ENCODE data around the gene FBXL19.

Gene FBXL19

GRCh38 chr16:30957456-30958174 lies 34.2 kb downstream of the FBXL19 start, which contains the start of gene SETD1A:
SETD1A (plus strand) TSS chr16:30957754; CDS start chr16:30958732, 978 bp downstream.
- Histone ChIP-seq H3K27ac (ENCODE audit: low read depth, low read length, severe bottlenecking) (peak within 1 kb of the TSS; percentile 99), H3K4me3 (ENCODE audit: extremely low read depth, insufficient read depth, low read length, poor library complexity, severe bottlenecking) (peak within 1 kb of the TSS; percentile 79), H3K4me1 (ENCODE audit: control insufficient read depth, insufficient read depth, low read length, poor library complexity, severe bottlenecking) (peaks cover 14% of the 10 kb centered on the region), H3K9me3 (ENCODE audit: control insufficient read depth, low read length) (no peaks in the 10 kb centered on the region), H3K36me3 (ENCODE audit: control insufficient read depth, insufficient read depth, low read length) (peaks cover 39% of the 10 kb centered on the region)
- WGBS, 2 experiments (ENCODE audit: insufficient coverage in 2 of 2) = 0 to 1% methylated on average over 34 to 41 of the region's 85 CpGs

- Histone ChIP-seq H3K36me3 (ENCODE audit: control insufficient read depth, insufficient read depth, low read length) (peaks cover 47% of the 10 kb centered on the region), H3K27ac (ENCODE audit: low read depth, low read length, severe bottlenecking) (peak overlapping the region; percentile 99), H3K9me3 (ENCODE audit: control insufficient read depth, low read length) (no peaks in the 10 kb centered on the region), H3K4me1 (ENCODE audit: control insufficient read depth, insufficient read depth, low read length, poor library complexity, severe bottlenecking) (peaks cover 10% of the 10 kb centered on the region), H3K4me3 (ENCODE audit: extremely low read depth, insufficient read depth, low read length, poor library complexity, severe bottlenecking) (peak overlapping the region; percentile 79)
- 30 to 55% methylated on average over 18 to 34 of the region's 55 CpGs for WGBS, 2 experiments (ENCODE audit: insufficient coverage in 2 of 2)
Measured at GRCh38 chr16:30958175-30959079, 35.1 kb downstream of the FBXL19 start.

DNA sequence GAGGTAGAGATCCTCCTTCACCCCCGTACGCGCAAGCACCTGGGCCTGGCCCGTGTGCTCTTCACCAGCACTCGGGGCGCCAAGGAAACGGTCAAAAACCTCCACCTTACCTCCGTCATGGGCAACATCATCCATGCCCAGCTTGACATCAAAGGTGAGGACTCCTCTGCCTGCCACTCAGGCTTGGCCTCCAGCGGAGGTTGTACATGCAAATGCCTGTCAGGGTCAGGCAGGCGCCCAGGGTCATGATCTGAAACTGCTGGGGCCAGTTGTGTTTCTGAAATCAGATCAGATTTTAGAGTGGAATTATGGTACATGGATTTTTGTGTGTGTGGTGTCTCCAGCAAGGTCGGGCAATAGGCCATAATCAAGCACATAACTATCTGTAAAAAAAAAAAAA lies 38.0 kb downstream of the FBXL19 start:
- no peak overlapping the region for H3K27ac ChIP-seq (ENCODE audit: low read depth, low read length, severe bottlenecking)
- peaks cover 5% of the 10 kb centered on the region for H3K4me1 ChIP-seq (ENCODE audit: control insufficient read depth, insufficient read depth, low read length, poor library complexity, severe bottlenecking)
- no peak overlapping the region for H3K4me3 ChIP-seq (ENCODE audit: extremely low read depth, insufficient read depth, low read length, poor library complexity, severe bottlenecking)
- H3K36me3 ChIP-seq (ENCODE audit: control insufficient read depth, insufficient read depth, low read length) = peaks cover 75% of the 10 kb centered on the region
- H3K9me3 ChIP-seq (ENCODE audit: control insufficient read depth, low read length) = no peaks in the 10 kb centered on the region
- WGBS, 2 experiments (ENCODE audit: insufficient coverage in 2 of 2) = 94 to 97% methylated on average over 6 to 8 of the region's 11 CpGs

GRCh38 chr16:30963925-30964511 lies 40.6 kb downstream of the FBXL19 start:
- peaks cover 95% of the 10 kb centered on the region for H3K36me3 ChIP-seq (ENCODE audit: control insufficient read depth, insufficient read depth, low read length)
- no peak overlapping the region for H3K27ac ChIP-seq (ENCODE audit: low read depth, low read length, severe bottlenecking)
- H3K4me1 ChIP-seq (ENCODE audit: control insufficient read depth, insufficient read depth, low read length, poor library complexity, severe bottlenecking) = no peaks in the 10 kb centered on the region
- H3K4me3 ChIP-seq (ENCODE audit: extremely low read depth, insufficient read depth, low read length, poor library complexity, severe bottlenecking) = no peak overlapping the region
- no peaks in the 10 kb centered on the region for H3K9me3 ChIP-seq (ENCODE audit: control insufficient read depth, low read length)
- WGBS, 2 experiments (ENCODE audit: insufficient coverage in 2 of 2) = 95 to 100% methylated on average over 8 to 17 of the region's 18 CpGs

- no peak overlapping the region for H3K27ac ChIP-seq (ENCODE audit: low read depth, low read length, severe bottlenecking)
- H3K4me1 ChIP-seq (ENCODE audit: control insufficient read depth, insufficient read depth, low read length, poor library complexity, severe bottlenecking) = no peaks in the 10 kb centered on the region
- H3K4me3 ChIP-seq (ENCODE audit: extremely low read depth, insufficient read depth, low read length, poor library complexity, severe bottlenecking) = no peak overlapping the region
- H3K36me3 ChIP-seq (ENCODE audit: control insufficient read depth, insufficient read depth, low read length) = peaks cover 95% of the 10 kb centered on the region
- H3K9me3 ChIP-seq (ENCODE audit: control insufficient read depth, low read length) = no peaks in the 10 kb centered on the region
- WGBS, 2 experiments (ENCODE audit: insufficient coverage in 2 of 2) = 95% methylated on average over 22 to 28 of the region's 33 CpGs
Measured at GRCh38 chr16:30964574-30965226, 41.3 kb downstream of the FBXL19 start.

GRCh38 chr16:30965436-30965835 lies 42.1 kb downstream of the FBXL19 start:
- no peaks in the 10 kb centered on the region for H3K4me1 ChIP-seq (ENCODE audit: control insufficient read depth, insufficient read depth, low read length, poor library complexity, severe bottlenecking)
- H3K9me3 ChIP-seq (ENCODE audit: control insufficient read depth, low read length) = no peaks in the 10 kb centered on the region
- WGBS, 2 experiments (ENCODE audit: insufficient coverage in 2 of 2) = 94 to 95% methylated on average over 8 to 9 of the region's 15 CpGs
- no peak overlapping the region for H3K27ac ChIP-seq (ENCODE audit: low read depth, low read length, severe bottlenecking)
- H3K4me3 ChIP-seq (ENCODE audit: extremely low read depth, insufficient read depth, low read length, poor library complexity, severe bottlenecking) = no peak overlapping the region
- peaks cover 95% of the 10 kb centered on the region for H3K36me3 ChIP-seq (ENCODE audit: control insufficient read depth, insufficient read depth, low read length)

DNA sequence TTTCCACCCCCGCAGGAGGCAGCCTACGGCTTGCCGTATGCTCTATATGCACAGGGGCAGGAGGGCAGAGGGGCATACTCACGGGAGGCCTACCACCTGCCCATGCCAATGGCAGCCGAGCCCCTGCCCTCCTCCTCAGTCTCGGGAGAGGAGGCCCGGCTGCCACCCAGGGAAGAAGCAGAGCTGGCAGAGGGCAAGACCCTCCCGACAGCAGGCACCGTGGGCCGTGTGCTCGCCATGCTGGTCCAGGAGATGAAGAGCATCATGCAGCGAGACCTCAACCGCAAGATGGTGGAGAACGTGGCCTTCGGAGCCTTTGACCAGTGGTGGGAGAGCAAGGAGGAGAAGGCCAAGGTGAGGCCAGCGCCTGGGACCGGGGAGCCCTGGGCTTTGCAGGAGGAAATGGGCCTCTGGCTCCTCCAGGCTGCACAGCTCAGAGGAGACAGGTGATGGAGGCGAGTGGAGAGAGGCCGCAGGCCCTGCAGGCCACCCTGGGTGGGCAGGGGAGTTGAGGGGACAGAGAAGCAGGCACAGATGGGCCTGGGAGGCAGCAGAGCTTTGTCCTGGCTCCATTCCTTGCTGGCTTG lies 42.8 kb downstream of the FBXL19 start:
- Histone ChIP-seq H3K4me1 (ENCODE audit: control insufficient read depth, insufficient read depth, low read length, poor library complexity, severe bottlenecking) (no peaks in the 10 kb centered on the region), H3K4me3 (ENCODE audit: extremely low read depth, insufficient read depth, low read length, poor library complexity, severe bottlenecking) (no peak overlapping the region), H3K27ac (ENCODE audit: low read depth, low read length, severe bottlenecking) (no peak overlapping the region), H3K36me3 (ENCODE audit: control insufficient read depth, insufficient read depth, low read length) (peaks cover 95% of the 10 kb centered on the region), H3K9me3 (ENCODE audit: control insufficient read depth, low read length) (no peaks in the 10 kb centered on the region)
- 96 to 98% methylated on average over 12 to 18 of the region's 19 CpGs for WGBS, 2 experiments (ENCODE audit: insufficient coverage in 2 of 2)

DNA sequence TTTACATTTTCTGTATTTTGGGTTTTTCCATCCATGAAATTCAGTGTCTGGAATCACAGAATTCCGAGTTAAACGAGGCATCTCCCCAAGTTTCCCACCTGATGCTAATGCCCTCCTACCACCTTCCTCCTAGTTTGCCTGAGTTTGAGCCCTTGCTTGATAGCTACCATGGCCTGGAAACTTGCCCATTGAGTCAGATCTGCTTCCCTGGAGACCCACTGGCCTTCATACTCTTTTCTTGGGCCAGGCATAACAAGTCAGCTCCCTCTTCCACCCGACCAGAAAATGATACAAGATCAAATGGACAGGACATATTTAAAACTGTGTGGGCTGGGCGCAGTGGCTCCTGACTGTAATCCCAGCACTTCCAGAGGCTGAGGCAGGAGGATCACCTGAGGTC lies 44.4 kb downstream of the FBXL19 start:
- Histone ChIP-seq H3K36me3 (ENCODE audit: control insufficient read depth, insufficient read depth, low read length) (peaks cover 94% of the 10 kb centered on the region), H3K4me3 (ENCODE audit: extremely low read depth, insufficient read depth, low read length, poor library complexity, severe bottlenecking) (no peak overlapping the region), H3K9me3 (ENCODE audit: control insufficient read depth, low read length) (no peaks in the 10 kb centered on the region), H3K4me1 (ENCODE audit: control insufficient read depth, insufficient read depth, low read length, poor library complexity, severe bottlenecking) (no peaks in the 10 kb centered on the region), H3K27ac (ENCODE audit: low read depth, low read length, severe bottlenecking) (no peak overlapping the region)
- 93 to 100% methylated on average over 3 to 4 of the region's 4 CpGs for WGBS, 2 experiments (ENCODE audit: insufficient coverage in 2 of 2)

GRCh38 chr16:30969246-30969842 lies 46.0 kb downstream of the FBXL19 start:
- H3K4me3 ChIP-seq (ENCODE audit: extremely low read depth, insufficient read depth, low read length, poor library complexity, severe bottlenecking) = no peak overlapping the region
- H3K4me1 ChIP-seq (ENCODE audit: control insufficient read depth, insufficient read depth, low read length, poor library complexity, severe bottlenecking) = no peaks in the 10 kb centered on the region
- H3K9me3 ChIP-seq (ENCODE audit: control insufficient read depth, low read length) = no peaks in the 10 kb centered on the region
- H3K27ac ChIP-seq (ENCODE audit: low read depth, low read length, severe bottlenecking) = no peak overlapping the region
- 93 to 95% methylated on average over 12 to 19 of the region's 19 CpGs for WGBS, 2 experiments (ENCODE audit: insufficient coverage in 2 of 2)
- H3K36me3 ChIP-seq (ENCODE audit: control insufficient read depth, insufficient read depth, low read length) = peaks cover 94% of the 10 kb centered on the region

DNA sequence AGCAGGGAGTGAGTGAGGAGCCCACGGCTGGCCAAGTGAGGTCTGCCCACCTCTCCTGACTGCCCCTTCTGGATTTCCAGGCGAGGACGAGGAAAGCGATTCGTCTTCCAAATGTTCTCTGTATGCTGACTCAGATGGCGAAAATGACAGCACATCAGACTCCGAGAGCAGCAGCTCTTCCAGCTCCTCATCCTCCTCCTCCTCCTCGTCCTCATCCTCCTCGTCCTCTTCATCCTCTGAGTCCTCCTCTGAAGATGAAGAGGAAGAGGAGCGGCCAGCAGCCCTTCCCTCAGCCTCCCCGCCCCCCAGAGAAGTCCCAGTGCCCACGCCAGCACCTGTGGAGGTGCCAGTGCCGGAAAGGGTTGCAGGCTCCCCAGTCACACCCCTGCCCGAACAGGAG lies 47.9 kb downstream of the FBXL19 start:
- WGBS, 2 experiments (ENCODE audit: insufficient coverage in 2 of 2) = 94 to 95% methylated on average over 9 to 10 of the region's 14 CpGs
- peaks cover 94% of the 10 kb centered on the region for H3K36me3 ChIP-seq (ENCODE audit: control insufficient read depth, insufficient read depth, low read length)

More for the DNA sequence above, 47.9 kb downstream of the FBXL19 start:
- Histone ChIP-seq H3K4me1 (ENCODE audit: control insufficient read depth, insufficient read depth, low read length, poor library complexity, severe bottlenecking) (peaks cover 3% of the 10 kb centered on the region), H3K27ac (ENCODE audit: low read depth, low read length, severe bottlenecking) (no peak overlapping the region), H3K9me3 (ENCODE audit: control insufficient read depth, low read length) (no peaks in the 10 kb centered on the region), H3K4me3 (ENCODE audit: extremely low read depth, insufficient read depth, low read length, poor library complexity, severe bottlenecking) (no peak overlapping the region)
